ENCODE results near the gene KCNAB2.

KCNAB2 gene

DNA sequence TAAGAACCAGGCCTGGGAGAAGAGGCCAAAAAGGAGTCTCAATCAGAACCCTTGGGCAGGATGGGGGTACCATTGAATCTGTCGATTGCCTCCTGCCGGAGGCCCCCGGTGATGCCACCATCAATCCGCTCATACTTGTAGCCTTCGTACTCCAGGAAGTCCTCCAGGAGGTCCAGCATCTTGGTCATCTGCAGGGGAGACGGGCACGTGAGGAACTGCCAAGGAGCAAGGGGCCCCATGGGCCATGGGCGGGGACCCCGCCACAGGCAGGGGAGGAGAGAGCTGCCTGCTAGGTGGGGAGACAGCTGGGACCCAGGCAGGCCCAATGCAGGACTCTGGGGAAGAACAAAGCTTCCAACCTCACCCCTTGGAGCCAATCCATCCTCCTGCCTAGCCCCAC is 85.9 kb downstream of the KCNAB2 start:
- no peaks in the 10 kb centered on the region for H3K27me3 ChIP-seq (ENCODE audit: insufficient read depth, low read length, poor library complexity, severe bottlenecking)
- no peaks in the 10 kb centered on the region for H3K4me1 ChIP-seq (ENCODE audit: insufficient read depth, low read length, poor library complexity, severe bottlenecking)
- H4K20me1 ChIP-seq (ENCODE audit: insufficient read depth, low read length, poor library complexity, severe bottlenecking): no peaks in the 10 kb centered on the region
- no peak overlapping the region for H3K4me2 ChIP-seq (ENCODE audit: low read depth, low read length, poor library complexity, severe bottlenecking)
- no peak for TF ChIP-seq EZH2phosphoT487 (IDR thresholded peaks at IDR 0.05; ENCODE audit: borderline replicate concordance)
- no peak for TF ChIP-seq CTCF (conservative IDR thresholded peaks at IDR 0.05; ENCODE audit: low read length)
- no peaks in the 10 kb centered on the region for H3K79me2 ChIP-seq (ENCODE audit: insufficient read depth, low read length)
- no peak overlapping the region for H3K9ac ChIP-seq (ENCODE audit: low read depth, low read length, poor library complexity, severe bottlenecking)
- no peak overlapping the region for H3K4me3 ChIP-seq (ENCODE audit: low read length, poor library complexity, severe bottlenecking)
- no peaks in the 10 kb centered on the region for H3K9me2 ChIP-seq (replicated peaks; ENCODE audit: low read depth, low read length)
- no peaks in the 10 kb centered on the region for H3K9me3 ChIP-seq (ENCODE audit: insufficient read depth, low read depth, low read length)
- no peaks in the 10 kb centered on the region for H3F3A ChIP-seq (ENCODE audit: low read depth)
- H2AFZ ChIP-seq (ENCODE audit: low read length): no peak overlapping the region
- no peaks in the 10 kb centered on the region for H3K36me3 ChIP-seq (ENCODE audit: insufficient read depth, low read length)

DNA sequence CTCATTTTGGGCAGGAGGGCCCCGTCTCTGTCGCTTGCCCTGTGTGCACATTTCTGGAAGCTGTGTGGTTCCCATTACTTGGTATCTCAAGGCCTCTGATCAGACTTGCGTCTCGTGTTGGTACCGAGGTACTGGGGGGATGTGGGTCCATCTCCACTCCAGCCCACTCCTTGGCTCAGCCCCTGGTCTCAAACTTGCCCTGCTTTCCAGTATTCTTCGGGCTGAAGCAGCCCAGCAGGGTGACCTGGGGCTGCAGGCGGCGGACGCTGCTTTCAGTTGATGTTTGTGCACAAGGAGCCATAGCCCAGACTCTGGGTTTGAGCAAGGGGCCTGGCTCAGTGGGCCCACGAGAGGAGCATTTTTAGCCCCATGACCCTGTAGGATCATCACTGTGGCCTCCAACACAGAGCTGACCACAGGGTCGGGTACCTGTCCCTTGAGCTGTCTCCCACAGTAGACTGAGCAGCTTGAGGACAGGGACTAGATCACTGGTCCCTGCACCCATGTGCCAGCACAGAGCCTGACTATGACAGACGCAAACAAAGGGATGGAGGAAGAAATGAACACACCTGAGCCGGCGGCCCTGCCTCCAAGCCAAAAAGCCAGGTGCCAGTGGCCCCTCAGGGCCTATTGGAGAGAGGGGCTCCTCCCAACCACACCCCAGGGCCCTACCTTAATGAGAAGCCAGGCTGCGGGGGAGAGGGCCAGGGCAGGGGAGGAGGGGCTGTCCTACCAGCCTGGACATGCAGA is 87.6 kb downstream of the KCNAB2 start:
- Histone ChIP-seq H3K9me2 (replicated peaks; ENCODE audit: low read depth, low read length) (no peaks in the 10 kb centered on the region), H3K79me2 (ENCODE audit: insufficient read depth, low read length) (no peaks in the 10 kb centered on the region), H3K4me1 (ENCODE audit: insufficient read depth, low read length, poor library complexity, severe bottlenecking) (no peaks in the 10 kb centered on the region), H3F3A (ENCODE audit: low read depth) (no peaks in the 10 kb centered on the region), H2AFZ (ENCODE audit: low read length) (no peak overlapping the region), H3K9me3 (ENCODE audit: insufficient read depth, low read depth, low read length) (no peaks in the 10 kb centered on the region), H3K4me2 (ENCODE audit: low read depth, low read length, poor library complexity, severe bottlenecking) (no peak overlapping the region), H3K27me3 (ENCODE audit: insufficient read depth, low read length, poor library complexity, severe bottlenecking) (no peaks in the 10 kb centered on the region), H3K9ac (ENCODE audit: low read depth, low read length, poor library complexity, severe bottlenecking) (no peak overlapping the region), H4K20me1 (ENCODE audit: insufficient read depth, low read length, poor library complexity, severe bottlenecking) (no peaks in the 10 kb centered on the region), H3K36me3 (ENCODE audit: insufficient read depth, low read length) (no peaks in the 10 kb centered on the region), H3K4me3 (ENCODE audit: low read length, poor library complexity, severe bottlenecking) (no peak overlapping the region)
- TF ChIP-seq CTCF (conservative IDR thresholded peaks at IDR 0.05; ENCODE audit: low read length) (no peak), EZH2phosphoT487 (IDR thresholded peaks at IDR 0.05; ENCODE audit: borderline replicate concordance) (no peak)

DNA sequence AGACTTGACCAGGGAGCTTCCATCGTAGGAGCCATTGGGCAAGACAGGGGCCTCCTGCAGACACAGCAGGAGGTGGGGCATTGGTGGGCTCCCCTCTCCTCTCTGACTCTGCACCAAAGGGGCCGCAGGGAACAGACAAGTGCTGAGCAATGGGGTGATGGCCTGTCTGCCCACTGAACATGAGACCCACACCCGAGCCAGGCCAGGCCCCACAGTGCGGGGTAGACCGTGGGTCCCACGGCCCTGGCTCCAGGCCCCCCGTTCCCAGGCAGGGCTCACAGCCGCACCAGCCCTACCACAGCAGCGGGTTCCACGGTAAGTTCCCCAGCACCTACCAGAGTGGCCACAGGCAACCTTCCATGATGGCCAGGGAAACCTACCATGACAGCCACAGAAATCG is 88.5 kb downstream of the KCNAB2 start:
- Histone ChIP-seq H4K20me1 (ENCODE audit: insufficient read depth, low read length, poor library complexity, severe bottlenecking) (no peaks in the 10 kb centered on the region), H3K4me2 (ENCODE audit: low read depth, low read length, poor library complexity, severe bottlenecking) (no peak overlapping the region), H3K4me1 (ENCODE audit: insufficient read depth, low read length, poor library complexity, severe bottlenecking) (no peaks in the 10 kb centered on the region), H3K9me3 (ENCODE audit: insufficient read depth, low read depth, low read length) (no peaks in the 10 kb centered on the region), H3K9ac (ENCODE audit: low read depth, low read length, poor library complexity, severe bottlenecking) (no peak overlapping the region), H3F3A (ENCODE audit: low read depth) (no peaks in the 10 kb centered on the region), H3K4me3 (ENCODE audit: low read length, poor library complexity, severe bottlenecking) (no peak overlapping the region), H3K36me3 (ENCODE audit: insufficient read depth, low read length) (no peaks in the 10 kb centered on the region), H3K27me3 (ENCODE audit: insufficient read depth, low read length, poor library complexity, severe bottlenecking) (no peaks in the 10 kb centered on the region), H2AFZ (ENCODE audit: low read length) (no peak overlapping the region), H3K79me2 (ENCODE audit: insufficient read depth, low read length) (no peaks in the 10 kb centered on the region), H3K9me2 (replicated peaks; ENCODE audit: low read depth, low read length) (no peaks in the 10 kb centered on the region)
- TF ChIP-seq CTCF (conservative IDR thresholded peaks at IDR 0.05; ENCODE audit: low read length) (no peak), EZH2phosphoT487 (IDR thresholded peaks at IDR 0.05; ENCODE audit: borderline replicate concordance) (no peak)
